T1000 (cell line): ENCODE measurements around the gene ADGRL3.
"Not testable (repeated sequence)": the region's sequence is repeated elsewhere in the genome, so short reads cannot be mapped to it uniquely, and the experiment has no call there.

Experiments used
- DNase-seq: peaks from one replicate; lab custom pipeline; 2025; ENCODE audit warnings: mixed read lengths; lab: John Stamatoyannopoulos, UW

The ADGRL3 gene

DNA sequence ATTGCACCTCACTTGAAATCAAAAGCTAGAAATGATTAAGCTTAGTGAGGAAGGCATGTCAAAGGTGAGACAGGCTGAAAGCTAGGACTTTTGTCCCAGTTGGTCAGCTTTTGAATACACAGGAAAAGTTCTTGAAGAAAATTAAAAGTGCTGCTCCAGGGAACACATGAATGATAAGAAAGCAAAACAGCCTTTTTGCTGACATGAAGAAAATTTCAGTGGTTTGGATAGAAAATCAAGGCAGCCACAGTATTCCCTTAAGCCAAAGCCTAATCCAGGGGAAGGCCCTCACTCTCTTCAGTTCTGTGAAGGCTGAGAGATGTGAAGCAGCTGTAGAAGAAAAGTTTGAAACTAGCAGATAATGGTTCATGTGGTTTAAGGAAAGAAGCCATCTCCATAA lies 150.8 kb downstream of the ADGRL3 start:
- no peak for DNase-seq

DNA sequence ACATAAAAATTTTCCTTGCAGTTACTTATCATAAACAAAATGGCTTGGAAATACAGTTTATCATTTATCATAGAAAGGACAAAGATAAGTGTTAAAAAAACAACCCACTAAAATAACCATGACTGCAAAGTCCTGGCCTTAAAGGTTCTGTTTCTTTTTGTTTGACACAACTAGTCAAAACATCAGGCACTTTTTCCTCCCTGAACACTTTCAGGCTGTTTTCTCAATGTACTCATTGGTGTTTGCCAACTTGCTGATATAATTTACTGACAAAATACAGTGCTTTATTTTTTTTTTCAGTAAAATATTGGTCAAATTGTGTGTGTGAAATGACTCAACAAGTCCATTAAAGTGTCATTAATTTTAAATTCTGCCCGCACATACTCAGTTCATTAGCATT lies 156.6 kb downstream of the ADGRL3 start:
- DNase-seq: no peak

GRCh38 chr4:61359301-61359700 lies 159.2 kb downstream of the ADGRL3 start:
- DNase-seq: no peak

GRCh38 chr4:61372817-61373216 lies 172.7 kb downstream of the ADGRL3 start:
- DNase-seq: not testable (repeated sequence)

DNA sequence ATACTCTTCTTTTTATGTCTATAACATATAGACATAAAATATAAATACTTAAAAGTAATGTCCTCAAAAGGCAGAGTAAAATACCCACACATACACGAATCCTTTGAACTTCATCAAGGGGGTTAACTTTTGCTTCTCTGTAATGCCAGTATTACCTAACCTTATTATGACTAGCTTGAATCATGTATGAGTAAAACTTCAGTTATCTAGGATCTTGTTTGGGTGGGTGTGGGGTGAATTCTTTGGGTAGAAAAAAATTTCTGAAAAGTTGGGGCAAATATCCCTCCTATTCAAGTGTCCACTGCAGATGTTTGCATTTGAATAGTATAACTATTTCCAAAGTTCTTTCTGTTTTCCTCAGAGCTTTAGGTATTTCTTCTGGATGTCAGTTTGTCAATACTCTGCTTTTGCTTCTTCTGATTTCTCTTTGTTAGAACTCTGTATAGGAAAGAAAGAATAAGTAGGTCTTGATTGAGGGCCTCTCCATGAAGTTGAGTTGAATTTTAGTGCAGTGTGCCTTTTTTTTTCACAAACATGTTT lies 173.8 kb downstream of the ADGRL3 start:
- DNase-seq: no peak

- no peak for DNase-seq
Observed at GRCh38 chr4:61374447-61374891, 174.3 kb downstream of the ADGRL3 start.

- DNase-seq: no peak
Observed at GRCh38 chr4:61375301-61375700, 175.2 kb downstream of the ADGRL3 start.

GRCh38 chr4:61376301-61376700 lies 176.2 kb downstream of the ADGRL3 start:
- DNase-seq: no peak

- no peak for DNase-seq
Observed at GRCh38 chr4:61379406-61379805, 179.3 kb downstream of the ADGRL3 start.

GRCh38 chr4:61380865-61381264 lies 180.7 kb downstream of the ADGRL3 start:
- DNase-seq: no peak

DNA sequence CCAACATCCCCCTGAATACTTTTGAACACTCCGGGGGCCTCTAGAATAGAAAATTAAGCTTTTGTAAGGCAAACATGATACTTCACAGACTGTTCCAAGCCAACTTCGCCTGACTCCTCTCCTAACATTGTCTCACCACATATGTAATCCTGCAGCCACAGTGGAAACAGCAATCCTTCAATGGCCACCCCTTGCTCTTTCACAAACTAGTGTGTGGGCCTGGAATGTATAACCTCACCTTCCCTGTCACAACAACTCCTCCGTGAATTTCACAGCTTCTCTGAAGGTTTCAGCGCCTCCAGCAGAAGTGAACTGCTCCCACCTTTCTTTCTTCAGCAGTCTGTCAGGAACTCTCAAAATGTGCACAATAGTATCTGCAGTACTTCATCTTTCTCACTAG lies 185.1 kb downstream of the ADGRL3 start:
- no peak for DNase-seq

DNA sequence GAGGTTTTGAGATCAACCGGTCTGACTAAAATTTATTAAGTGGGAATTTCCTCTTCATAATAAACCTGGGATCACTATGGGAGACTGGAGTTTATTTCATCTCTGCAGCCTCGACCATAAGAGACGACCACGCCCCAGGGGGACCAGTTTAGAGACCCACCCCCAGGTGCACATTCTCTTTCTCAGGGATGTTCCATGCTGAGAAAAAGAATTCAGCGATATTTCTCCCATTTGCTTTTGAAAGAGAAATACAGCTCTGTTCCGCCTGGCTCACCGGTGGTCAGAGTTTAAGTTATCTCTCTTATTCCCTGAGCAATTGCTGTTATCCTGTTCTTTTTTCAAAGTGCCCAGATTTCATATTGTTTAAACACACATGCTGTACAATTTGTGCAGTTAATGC lies 187.2 kb downstream of the ADGRL3 start:
- DNase-seq: not testable (repeated sequence)

- no peak for DNase-seq
Observed at GRCh38 chr4:61389640-61390039, 189.5 kb downstream of the ADGRL3 start.

DNA sequence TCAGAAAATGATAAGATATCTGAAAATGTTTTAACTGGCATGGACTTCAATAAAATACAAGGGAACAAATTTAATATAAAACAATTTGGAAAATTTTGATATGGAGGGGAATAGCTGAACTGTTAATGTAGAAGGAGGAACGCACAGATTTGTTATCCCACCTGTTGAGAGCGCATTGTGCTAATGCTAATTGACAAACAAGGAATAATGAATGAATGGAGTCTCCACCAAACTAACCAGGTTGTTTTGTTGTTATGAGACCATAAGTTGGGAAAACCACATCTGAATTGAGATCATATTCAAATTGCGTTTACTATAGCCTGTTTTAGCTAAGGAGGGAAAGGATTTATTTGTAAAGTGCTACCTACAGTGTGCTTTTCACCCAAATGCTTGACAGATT lies 195.6 kb downstream of the ADGRL3 start:
- DNase-seq: no peak

GRCh38 chr4:61397174-61397573 lies 197.0 kb downstream of the ADGRL3 start:
- DNase-seq: no peak

- DNase-seq: no peak
Observed at GRCh38 chr4:61400439-61401038, 200.4 kb downstream of the ADGRL3 start.

DNA sequence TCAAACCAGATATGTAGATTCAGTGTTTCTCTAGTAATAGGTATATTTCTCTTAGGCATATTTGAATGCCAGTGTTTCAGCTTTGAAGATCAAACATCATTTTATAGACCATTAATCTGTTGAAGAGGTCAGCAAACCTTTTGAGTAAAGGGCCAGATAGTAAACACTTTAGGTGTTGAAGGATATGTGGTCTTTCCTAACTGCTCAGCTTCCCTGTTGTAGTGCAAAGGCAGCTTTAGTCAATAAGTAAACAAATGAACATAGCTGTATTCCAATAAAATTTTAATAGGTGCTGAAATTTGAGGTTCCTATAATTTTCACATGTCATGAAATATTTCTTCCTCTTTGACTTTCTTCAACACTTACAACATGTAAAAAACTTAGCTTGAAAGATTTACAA lies 201.6 kb downstream of the ADGRL3 start:
- DNase-seq: no peak

DNA sequence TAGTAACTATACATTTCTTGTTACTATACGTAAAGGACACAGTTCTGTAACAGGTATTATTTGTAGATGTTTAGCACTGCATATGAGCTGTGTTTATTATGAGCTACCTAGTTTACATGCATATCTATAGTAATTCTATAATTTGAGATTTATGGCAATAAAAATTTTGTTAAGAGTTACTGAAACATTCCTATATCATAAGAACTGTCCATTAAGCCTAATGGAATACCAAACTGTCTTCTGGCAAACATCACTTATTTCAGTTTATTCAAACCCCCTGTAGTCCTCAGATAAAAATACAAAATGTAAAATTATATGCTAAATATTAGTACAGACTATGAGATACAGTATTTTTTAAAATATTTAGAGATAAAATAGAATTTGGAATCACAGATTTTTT lies 205.2 kb downstream of the ADGRL3 start:
- no peak for DNase-seq

- DNase-seq: no peak
Observed at GRCh38 chr4:61406677-61407076, 206.6 kb downstream of the ADGRL3 start.

- no peak for DNase-seq
Observed at GRCh38 chr4:61407642-61408618, 207.8 kb downstream of the ADGRL3 start.

DNA sequence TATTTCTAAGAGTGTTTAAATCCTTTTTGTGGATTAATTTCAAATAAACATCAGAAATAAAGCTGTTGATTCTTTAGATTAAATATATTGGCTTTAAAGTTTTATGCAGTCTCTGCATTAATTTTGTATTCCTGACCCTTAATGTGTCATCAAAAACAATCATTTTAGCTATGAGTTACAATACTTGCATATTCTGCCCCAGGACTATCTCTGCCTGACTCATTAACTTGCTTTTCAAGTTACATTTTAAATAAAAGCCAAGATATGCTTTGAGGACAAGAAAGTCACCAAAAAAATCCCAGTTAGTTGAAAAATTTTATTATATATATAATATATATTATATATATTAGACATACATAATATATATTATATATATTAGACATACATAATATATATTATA lies 208.7 kb downstream of the ADGRL3 start:
- DNase-seq: no peak

DNA sequence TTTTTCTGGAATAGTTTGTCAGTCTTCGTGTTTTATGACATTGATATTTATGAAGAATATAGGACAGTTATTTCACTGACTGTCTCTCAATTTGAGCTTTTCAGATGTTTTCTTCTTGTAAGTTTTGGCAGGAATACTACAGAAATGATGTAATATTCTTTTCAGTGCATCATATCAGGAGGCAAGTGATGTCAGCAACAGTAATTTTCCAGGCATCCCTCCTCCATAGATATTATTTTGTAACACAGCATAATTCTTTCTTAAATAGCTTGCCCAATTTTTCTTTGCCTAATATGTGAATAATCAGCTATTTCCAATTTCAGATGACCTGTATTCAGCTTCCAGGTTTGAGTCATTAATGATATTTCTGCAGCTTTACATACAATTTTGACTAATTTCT lies 211.1 kb downstream of the ADGRL3 start:
- DNase-seq: no peak

- no peak for DNase-seq
Observed at GRCh38 chr4:61425315-61425714, 225.2 kb downstream of the ADGRL3 start.
